GM19372 (cell line): ENCODE data around the gene TYW1B.
"Not testable (repeated sequence)": the region's sequence is repeated elsewhere in the genome, so short reads cannot be mapped to it uniquely, and the experiment has no call there.

Source experiments
- ATAC-seq: cut with Tn5 transposase; IDR thresholded peaks from one replicate; pipeline ENCODE4 v1.9.1; 2021; ENCODE audit warnings: mild to moderate bottlenecking, low read depth, moderate library complexity; ENCODE audit not compliant: unreplicated experiment

The TYW1B gene

DNA sequence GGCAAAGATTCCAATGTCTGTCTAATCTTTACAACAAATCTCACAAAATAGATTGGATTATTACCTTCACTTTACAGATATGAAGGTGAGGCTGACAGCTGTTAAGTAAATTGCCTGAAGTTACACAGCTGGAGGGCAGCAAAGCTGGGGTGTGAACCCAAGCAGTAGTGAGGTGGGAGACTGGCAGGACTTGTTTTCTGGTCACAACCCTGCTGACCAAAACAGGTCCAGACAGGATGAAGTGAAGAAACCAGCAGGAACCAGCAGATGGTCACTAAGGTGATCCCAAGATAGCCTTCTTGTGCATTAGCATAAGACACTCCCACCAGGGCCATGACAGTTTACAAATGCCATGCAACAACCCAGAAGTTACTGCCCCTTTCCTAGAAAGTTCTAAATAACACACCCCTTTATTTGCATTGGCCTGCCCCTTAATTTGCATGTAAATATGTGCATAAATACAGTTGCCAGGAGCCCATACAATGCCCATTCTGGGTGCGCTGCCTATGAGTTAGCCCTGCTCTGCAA, 195.2 kb downstream of the TYW1B start:
- not testable (repeated sequence) for ATAC-seq

DNA sequence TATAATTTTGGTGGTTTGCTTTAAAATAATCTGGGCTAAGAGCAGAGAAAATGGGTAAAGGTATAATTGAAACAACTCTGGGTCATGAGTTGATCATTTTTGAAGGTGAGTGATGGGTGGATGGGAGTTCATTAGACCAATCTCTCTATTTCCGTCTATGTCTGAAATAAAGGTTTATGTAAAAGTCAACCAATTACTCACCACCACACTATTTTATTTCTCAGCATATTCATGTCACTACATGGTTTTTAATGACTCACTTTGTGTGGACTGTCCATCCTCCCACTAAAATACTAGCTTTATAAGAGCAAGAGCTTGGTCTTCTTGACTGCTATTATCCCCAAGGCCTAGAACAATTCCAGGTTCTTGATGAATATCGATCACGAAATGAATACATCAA, 199.6 kb downstream of the TYW1B start:
- ATAC-seq: not testable (repeated sequence)

DNA sequence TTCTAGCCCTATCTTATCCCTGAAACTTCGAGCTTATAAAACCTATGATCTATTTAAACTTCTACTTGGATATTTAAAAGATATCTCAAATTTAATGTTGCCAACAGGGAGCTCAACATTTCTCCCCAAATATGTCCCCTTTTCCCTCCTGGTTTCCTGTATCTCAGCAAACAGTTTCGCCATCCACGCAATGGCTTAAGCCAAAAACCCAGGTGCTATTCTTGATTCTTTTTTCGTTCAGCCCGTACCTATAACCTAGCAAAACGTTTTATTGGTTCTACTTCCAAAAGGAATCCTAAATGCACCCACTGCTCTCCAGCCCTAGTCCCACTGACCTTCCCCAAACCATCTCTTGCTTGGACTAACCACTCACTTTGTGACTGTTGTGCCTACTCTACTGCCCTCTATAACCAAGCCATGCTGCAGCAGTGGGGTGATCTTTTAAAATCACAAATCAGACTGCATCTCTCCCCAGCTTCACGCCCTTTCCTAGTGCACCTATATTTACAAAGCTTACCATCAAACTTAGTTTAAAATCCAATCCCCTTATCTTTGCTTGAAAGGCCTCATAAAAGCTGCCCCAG, 201.5 kb downstream of the TYW1B start:
- ATAC-seq: peak; percentile 29

DNA sequence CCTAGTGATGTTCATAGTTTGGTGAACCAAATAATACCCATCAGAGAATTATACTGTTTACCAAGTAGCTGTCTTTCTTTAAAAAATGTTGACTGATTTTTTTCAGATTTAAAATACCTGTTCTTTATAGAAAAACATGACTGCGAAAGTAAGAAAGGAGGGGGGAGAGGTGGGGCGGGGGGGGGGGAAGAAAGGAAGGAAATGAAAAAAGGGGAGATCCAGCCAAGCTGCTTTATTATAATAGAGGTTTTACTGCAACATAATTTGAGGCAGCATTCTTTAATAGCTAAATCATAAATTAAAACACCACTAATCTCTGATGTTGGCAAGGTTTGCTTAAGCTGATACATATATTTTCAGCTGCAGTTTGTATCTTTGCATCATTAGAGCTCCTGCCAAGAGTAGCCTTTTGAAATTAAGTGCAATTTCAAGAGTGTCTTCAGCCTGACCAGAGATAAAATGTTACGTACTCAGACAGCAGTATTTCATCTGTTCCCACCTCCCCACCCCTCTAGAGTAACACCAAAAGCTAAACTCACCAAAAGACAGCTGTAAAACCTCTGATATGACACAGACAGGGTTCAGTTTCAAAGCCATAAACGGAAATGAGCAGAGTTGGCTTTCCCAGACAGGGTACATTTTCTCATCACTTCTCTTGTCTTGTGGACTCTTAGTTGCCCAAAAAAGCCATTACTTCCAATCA, 202.1 kb downstream of the TYW1B start:
- peak; percentile 93 for ATAC-seq

DNA sequence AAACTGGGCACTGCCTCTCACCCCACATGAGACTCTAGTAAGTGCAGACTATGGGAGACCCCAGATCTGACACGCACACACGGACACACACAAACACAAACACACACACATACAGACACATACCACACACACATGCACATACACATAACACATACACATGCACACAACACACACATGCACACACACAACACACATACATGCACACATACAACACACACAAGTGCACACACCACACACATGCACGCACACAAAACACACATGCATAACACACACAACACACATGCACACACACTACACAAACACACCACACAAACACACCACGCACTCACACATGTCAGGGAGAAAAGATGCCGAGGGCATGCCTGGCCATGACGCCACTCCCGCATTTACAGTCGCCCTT, 205.5 kb downstream of the TYW1B start:
- no peak for ATAC-seq

DNA sequence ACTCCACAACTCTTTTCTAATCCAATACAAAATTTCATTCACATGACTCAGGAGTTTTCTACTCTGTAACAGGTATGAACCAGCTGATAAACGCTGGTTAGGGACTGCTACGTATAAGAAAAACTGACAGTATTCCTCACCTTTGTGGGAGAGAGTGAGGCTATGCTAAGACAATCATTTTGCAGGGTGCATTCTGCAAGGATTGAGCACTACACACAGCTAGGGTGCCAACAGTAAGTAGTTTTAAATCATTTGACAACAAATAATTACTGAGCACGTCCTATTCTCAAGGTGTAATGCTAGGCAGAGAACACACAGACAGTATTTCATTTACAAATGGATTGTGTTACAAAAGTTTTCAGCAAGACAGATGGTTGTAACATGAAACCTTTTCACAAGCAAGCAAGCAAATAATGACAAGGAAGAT, 206.2 kb downstream of the TYW1B start:
- not testable (repeated sequence) for ATAC-seq

DNA sequence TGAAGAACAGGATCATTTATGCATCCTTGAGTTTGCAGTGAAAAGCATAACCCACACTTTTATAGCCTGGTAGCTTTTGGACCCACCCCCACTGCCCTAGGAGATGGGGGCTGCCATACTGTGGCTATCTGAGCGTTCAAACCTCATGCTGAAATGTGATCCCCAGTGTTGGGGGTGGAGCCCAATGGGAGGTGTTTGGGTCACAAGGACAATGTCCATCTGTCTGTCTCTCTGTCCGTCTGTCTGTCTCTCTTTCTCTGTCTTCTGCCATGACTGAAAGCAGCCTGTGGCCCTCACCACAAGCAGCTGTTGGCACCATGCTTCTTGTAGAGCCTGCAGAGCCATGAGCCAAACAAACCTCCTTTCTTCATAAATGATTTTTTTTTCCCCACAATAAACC, 207.1 kb downstream of the TYW1B start:
- ATAC-seq: not testable (repeated sequence)

DNA sequence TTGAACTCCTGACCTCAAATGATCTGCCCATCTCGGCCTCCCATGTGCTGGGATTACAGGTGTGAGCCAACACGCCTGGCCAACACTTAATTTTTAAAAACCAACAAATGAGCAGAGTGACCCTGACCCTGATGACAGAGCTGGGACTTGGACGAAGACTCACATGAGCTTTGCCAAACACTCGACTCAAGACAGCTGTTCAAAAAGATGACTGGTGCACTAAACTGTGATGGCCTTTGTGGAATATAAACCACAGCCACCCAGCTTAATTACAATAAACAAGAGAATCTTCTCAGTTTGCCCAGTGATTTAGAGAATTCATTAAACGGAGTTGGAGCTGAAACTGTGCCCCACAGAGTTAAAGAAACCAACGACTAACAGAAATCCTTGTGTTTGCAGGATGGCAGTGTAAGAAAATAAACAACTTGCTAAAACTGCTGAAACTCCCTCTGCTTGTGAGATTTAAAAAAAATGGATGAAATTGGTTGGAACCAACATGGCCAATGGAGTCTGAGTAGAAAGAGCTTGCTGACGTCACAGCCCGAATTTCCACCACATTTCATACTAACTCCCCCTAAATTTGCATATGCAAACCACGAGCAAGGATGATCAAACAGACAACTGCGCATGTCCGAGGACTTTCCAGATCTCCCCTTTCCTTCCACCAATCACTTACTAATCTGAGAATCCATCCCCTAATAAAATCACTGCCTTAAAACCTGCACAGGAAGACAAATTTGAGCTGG, 209.4 kb downstream of the TYW1B start:
- ATAC-seq: not testable (repeated sequence)

DNA sequence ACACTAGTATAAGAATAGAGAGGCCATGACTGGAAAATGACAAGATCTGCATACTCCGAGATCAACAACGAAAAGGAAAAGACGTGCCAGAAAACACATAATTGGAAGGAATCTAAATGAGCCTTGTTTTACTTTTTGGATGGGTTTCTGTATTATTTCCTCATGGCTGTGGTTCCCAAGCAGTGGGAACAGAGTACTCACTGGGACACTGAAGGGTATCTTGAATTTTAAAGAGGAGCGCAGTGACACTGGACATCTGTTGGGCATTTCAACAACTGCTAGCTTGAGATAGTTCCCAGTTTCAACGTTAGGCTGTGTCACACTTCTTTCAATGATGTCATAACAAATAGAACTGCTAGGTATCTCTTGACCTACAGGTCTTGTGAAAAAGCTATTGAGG, 218.2 kb downstream of the TYW1B start:
- ATAC-seq: not testable (repeated sequence)

DNA sequence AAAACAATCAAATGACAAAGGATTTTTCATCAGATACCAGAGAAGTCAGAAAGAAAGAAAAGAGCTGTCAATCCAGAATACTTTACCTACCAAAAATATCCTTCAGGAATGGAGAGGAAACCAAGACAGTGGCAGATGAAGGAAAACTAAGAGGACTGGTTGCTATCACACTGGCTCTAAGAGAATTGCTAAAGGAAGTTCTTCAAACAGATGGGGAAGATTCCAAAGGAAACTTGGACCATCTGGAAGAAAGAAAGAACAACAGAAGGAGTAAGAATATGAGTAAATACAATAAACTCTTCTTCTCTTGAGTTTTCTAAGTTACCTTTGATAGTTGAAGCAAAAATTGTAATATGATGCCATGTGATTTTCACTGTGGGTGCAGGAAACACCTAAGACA, 220.0 kb downstream of the TYW1B start:
- not testable (repeated sequence) for ATAC-seq

DNA sequence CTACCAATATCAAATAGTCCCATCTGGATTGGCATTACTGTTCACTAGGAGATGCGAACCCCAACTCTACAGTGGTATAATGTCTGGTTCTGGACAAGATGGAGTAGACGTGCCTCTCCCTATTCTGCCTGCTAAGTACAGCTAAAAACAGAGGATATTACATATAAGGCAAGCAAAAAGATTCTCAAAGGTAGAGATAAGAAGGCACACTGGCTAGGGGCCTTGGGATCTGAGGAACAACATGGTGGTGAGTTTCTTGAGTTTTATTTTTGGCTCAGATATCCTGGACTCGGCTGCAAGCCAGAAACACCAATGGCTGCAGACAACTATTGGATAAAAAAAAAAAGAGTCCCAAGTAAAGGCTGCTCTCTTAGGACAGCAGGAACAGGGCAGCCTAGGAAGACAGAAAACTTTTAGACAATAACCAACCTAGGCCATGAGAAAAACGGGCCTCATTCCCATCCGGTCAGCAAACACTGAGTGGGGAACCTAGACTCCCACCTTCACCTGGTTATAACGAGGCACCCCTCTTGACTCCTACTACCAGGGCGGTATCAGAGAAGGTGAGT, 222.1 kb downstream of the TYW1B start:
- not testable (repeated sequence) for ATAC-seq

DNA sequence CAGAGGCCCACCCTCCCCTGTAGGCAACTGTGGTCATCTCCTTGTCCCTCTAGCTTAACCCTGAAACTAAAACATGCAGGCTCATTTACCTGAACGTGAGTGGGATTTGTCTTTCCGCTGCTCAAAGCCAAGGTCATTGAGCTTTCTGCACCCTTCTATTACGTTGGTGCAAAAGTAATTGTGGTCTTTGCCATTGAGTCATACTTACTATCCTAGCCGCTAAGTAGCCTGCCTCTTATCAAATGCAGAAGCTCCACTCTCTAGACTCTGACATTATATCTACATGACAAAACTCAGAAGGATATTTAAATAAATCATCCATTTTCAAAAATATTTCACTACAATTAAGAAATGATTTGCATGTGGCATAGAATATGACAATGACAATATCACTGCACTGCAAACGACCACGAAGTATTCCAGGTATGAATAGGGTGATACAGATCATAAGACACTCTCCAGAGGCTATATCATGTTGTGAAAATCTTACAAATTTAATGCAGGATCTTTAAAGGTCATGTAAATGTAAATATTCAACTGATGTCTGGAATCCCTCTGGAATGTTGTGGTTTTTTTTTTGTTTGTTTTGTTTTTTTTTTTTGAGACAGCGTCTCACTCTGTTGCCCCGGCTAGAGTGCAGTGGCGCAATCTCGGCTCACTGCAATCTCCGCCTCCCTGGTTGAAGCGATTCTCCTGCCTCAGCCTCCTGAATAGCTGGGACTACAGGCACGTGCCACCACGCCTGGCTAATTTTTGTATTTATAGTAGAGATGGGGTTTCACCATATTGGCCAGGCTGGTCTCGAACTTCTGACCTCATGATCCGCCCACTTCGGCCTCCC, 223.0 kb downstream of the TYW1B start:
- ATAC-seq: not testable (repeated sequence)

DNA sequence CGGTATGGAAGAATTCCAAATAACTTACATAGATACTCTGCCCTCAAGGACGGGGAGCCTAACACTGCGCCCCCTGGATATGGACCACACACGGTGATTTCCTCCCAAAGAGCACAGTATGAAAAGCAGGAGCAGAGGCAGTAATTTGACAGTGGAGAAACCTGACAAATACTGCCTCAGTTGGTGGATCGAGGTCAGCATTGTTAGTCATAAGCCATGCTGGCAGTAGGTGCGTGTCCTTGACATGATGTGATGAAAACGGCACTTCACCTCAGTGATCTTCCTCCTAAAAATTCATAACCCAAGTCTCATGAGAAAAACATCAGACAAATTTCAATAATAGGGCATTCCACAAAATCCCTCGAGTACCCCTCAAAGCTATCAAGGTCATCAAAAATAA, 224.5 kb downstream of the TYW1B start:
- not testable (repeated sequence) for ATAC-seq

DNA sequence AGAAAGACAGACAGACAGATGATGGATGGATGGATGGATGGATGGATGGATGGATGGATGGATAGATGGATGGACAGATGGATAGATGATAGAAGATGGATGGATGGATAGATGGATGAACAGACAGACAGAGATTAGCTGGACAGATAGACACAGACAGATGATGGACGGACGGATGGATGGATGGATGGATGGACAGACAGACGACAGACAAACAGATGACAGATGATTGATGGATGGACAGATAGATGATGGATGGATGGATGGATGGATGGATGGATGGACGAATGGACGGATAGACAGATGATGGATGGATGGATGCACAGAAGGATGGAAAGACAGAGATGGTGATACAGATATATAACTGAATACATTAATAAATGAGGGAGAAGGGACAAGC, 224.9 kb downstream of the TYW1B start:
- no peak for ATAC-seq

DNA sequence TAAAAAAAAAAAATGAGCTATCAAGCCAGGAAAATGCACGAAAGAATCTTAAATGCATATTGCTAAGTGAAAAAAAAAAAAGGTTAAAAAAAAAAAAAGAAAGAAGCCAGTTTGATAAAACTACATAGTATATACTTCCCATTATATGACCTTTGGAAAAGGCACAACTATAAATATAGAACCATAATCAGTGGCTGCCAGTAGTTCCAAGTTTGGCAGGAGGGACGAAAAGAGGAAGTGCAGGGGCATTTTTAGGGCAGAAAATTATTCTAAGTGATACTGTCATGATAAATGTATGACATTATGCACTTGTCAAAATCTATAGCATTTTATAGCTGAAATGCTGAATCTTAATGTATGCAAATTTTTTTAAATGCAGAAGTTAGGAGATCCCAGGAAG, 226.3 kb downstream of the TYW1B start:
- not testable (repeated sequence) for ATAC-seq

DNA sequence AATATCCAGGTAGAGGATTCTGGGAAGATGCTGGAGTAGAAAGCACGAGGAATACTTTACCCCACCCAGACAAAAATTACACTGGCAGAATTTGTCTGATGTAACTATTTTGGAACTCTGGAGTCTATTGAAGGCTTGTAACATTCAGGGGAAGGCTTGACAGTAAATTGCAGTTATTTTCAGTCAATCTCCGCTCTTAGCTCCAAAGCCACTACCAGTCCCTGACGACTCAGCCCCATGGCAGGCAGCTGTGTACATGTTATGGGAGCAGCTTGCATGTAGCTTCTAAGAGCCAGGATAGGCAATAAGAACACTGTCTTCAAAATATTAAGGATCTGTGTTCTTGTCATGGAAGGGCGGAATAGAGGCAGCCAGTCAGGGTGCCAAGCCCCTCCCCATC, 238.0 kb downstream of the TYW1B start:
- not testable (repeated sequence) for ATAC-seq

DNA sequence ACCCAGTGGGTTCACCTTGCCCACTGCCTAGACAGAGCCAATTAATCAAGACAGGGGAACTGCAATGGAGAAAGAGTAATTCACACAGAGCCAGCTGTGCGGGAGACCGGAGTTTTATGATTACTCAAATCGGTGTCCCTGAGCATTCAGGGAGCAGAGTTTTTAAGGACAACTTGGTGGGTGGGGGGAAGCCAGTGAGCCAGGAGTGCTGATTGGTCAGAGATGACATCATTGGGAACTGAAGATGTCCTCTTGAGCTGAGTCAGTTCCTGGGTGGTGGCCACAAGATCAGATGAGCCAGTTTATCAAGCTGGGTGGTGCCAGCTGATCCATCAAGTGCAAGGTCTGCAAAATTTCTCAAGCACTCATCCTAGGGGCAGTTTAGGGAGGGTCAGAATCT, 240.7 kb downstream of the TYW1B start:
- ATAC-seq: not testable (repeated sequence)

DNA sequence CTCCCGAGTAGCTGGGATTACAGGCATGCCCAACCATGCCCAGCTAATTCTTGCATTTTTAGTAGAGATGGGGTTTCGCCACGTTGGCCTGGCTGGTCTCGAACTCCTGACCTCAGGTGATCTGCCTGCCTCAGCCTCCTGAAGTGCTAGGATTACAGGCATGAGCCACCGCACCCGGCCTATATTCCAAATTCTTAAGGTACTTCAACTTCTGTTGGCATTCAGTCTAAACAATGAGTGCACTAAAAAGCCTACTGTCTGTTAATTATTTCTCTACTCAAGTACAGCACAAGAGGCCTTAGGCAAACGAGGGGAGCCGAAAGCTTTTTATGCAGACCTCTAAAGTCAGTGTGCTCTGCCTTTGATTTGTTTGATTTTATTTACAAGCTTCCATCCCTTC, 243.4 kb downstream of the TYW1B start:
- ATAC-seq: not testable (repeated sequence)

DNA sequence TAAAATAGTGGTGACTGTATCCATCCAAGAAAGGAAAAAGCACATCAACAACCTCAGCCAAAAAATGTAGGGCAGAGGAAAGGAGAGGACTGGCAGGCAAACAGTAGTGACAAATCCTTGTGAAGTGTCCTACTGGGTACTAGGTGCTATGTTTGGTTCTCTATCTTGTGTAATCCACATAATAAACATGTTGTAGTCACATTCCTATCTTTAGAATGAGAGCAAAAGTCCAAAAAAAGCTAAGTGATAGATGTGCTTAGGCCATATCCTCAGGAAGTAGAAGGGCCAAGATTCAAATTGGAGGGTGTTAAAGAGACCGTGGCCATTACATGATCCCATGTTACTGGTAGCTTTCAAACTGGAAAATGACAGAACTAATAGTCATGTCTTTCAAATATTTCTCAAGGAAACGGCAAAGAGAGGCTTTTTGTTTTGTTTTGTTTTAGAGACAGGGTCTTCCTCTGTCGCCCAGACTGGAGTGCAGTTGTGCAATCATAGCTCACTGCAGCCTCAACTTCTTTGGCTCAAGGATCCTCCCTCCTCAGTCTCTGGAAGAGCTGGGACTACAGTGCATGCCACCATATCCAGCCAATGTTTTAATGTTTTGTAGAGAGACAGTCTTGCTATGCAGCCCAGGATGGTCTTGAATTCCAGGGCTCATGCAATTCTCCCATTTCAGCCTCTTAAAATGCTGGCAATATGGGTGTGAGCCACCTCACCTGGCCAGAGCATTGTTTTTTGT, 244.2 kb downstream of the TYW1B start:
- ATAC-seq: not testable (repeated sequence)
